Inflammatory macrophage (primary cell): ENCODE data around the gene ANXA10.
A peak's percentile ranks its signal among the peaks of the same experiment; 100 is the strongest.
"Not testable (repeated sequence)": the region's sequence is repeated elsewhere in the genome, so short reads cannot be mapped to it uniquely, and the experiment has no call there.

Experiments
- DNase-seq, 2 donors: peaks; one replicate each; pipeline ENCODE4 v3.0.0-alpha.2; 2020 to 2022
- total RNA-seq, 18 experiments: gene quantifications; one replicate each; lab custom pipeline; 2026; ENCODE audit warnings: mixed read lengths in 6 of 18, inconsistent platforms in 2 of 18; lab: John Stamatoyannopoulos, UW

Gene ANXA10
- total RNA-seq, result 0 to 0.12 (median 0) reads per million in 18 experiments

GRCh38 chr4:168092176-168092712 lies at the start of gene ANXA10:
TSS of gene ANXA10 (plus strand) at chr4:168092537. CDS start at chr4:168092701, 164 bp downstream.
- DNase-seq, result no peak

GRCh38 chr4:168045354-168045753 lies 47.0 kb upstream of the ANXA10 start:
- no peak for DNase-seq

GRCh38 chr4:168050002-168050401 lies 42.3 kb upstream of the ANXA10 start:
- DNase-seq, result no peak

- no peak for DNase-seq
Observed at GRCh38 chr4:168051526-168051925, 40.8 kb upstream of the ANXA10 start.

- DNase-seq, result no peak
Observed at GRCh38 chr4:168057412-168057811, 34.9 kb upstream of the ANXA10 start.

- DNase-seq, result no peak
Observed at GRCh38 chr4:168059251-168059650, 33.1 kb upstream of the ANXA10 start.

GRCh38 chr4:168063031-168063430 lies 29.3 kb upstream of the ANXA10 start:
- no peak for DNase-seq

- no peak for DNase-seq
Observed at GRCh38 chr4:168070903-168071302, 21.4 kb upstream of the ANXA10 start.

- no peak for DNase-seq
Observed at GRCh38 chr4:168071304-168071703, 21.0 kb upstream of the ANXA10 start.

- DNase-seq, result no peak
Observed at GRCh38 chr4:168074861-168075260, 17.5 kb upstream of the ANXA10 start.

GRCh38 chr4:168076989-168077725 lies 15.2 kb upstream of the ANXA10 start:
- peak; percentile 56 to 60 for DNase-seq

GRCh38 chr4:168077726-168078239 lies 14.6 kb upstream of the ANXA10 start:
- DNase-seq, result no peak

- DNase-seq, result no peak
Observed at GRCh38 chr4:168082379-168082778, 10.0 kb upstream of the ANXA10 start.

GRCh38 chr4:168095776-168096406 lies 3.6 kb downstream of the ANXA10 start:
- DNase-seq, result no peak

GRCh38 chr4:168096407-168096784 lies 4.1 kb downstream of the ANXA10 start:
- DNase-seq, result no peak

GRCh38 chr4:168097161-168097560 lies 4.8 kb downstream of the ANXA10 start:
- DNase-seq, result no peak

- DNase-seq, result no peak
Observed at GRCh38 chr4:168098248-168098717, 5.9 kb downstream of the ANXA10 start.

GRCh38 chr4:168099195-168099594 lies 6.9 kb downstream of the ANXA10 start:
- no peak for DNase-seq

GRCh38 chr4:168101026-168101425 lies 8.7 kb downstream of the ANXA10 start:
- DNase-seq, result no peak

GRCh38 chr4:168102403-168102802 lies 10.1 kb downstream of the ANXA10 start:
- no peak for DNase-seq

- DNase-seq, result no peak
Observed at GRCh38 chr4:168109527-168109926, 17.2 kb downstream of the ANXA10 start.

GRCh38 chr4:168113059-168113458 lies 20.7 kb downstream of the ANXA10 start:
- not testable (repeated sequence) for DNase-seq

- peak; percentile 49 to 59 for DNase-seq
Observed at GRCh38 chr4:168118116-168118655, 25.8 kb downstream of the ANXA10 start.
